ENCODE data around the gene KLHL40.

The KLHL40 gene

GRCh38 chr3:42685363-42685881 lies at the start of gene KLHL40:
KLHL40 (plus strand) TSS chr3:42685537; CDS start chr3:42685619, 82 bp downstream.
- no peak for DNase-seq (ENCODE audit: low read depth)

GRCh38 chr3:42637001-42637400 lies 48.3 kb upstream of the KLHL40 start:
- no peak for DNase-seq (ENCODE audit: low read depth)

- no peak for DNase-seq (ENCODE audit: low read depth)
Measured at GRCh38 chr3:42638339-42638842, 46.9 kb upstream of the KLHL40 start.

GRCh38 chr3:42639192-42639591 lies 46.1 kb upstream of the KLHL40 start:
- no peak for DNase-seq (ENCODE audit: low read depth)

- DNase-seq (ENCODE audit: low read depth), result no peak
Measured at GRCh38 chr3:42640129-42640528, 45.2 kb upstream of the KLHL40 start.

- DNase-seq (ENCODE audit: low read depth), result no peak
Measured at GRCh38 chr3:42640771-42641370, 44.5 kb upstream of the KLHL40 start.

- DNase-seq (ENCODE audit: low read depth), result no peak
Measured at GRCh38 chr3:42647821-42648459, 37.4 kb upstream of the KLHL40 start.

GRCh38 chr3:42649006-42649405 lies 36.3 kb upstream of the KLHL40 start:
- no peak for DNase-seq (ENCODE audit: low read depth)

- no peak for DNase-seq (ENCODE audit: low read depth)
Measured at GRCh38 chr3:42649783-42650182, 35.6 kb upstream of the KLHL40 start.

- DNase-seq (ENCODE audit: low read depth), result no peak
Measured at GRCh38 chr3:42651248-42652091, 33.9 kb upstream of the KLHL40 start.

- no peak for DNase-seq (ENCODE audit: low read depth)
Measured at GRCh38 chr3:42652251-42652610, 33.1 kb upstream of the KLHL40 start.

- no peak for DNase-seq (ENCODE audit: low read depth)
Measured at GRCh38 chr3:42652611-42653302, 32.6 kb upstream of the KLHL40 start.

GRCh38 chr3:42653303-42653559 lies 32.1 kb upstream of the KLHL40 start:
- DNase-seq (ENCODE audit: low read depth), result no peak

GRCh38 chr3:42653560-42654330 lies 31.6 kb upstream of the KLHL40 start, which contains the start of gene ZBTB47:
ZBTB47 (plus strand) TSS chr3:42653697; CDS start chr3:42658356, 4,659 bp downstream.
- DNase-seq (ENCODE audit: low read depth), result no peak

GRCh38 chr3:42654331-42655201 lies 30.8 kb upstream of the KLHL40 start:
- DNase-seq (ENCODE audit: low read depth), result no peak

- DNase-seq (ENCODE audit: low read depth), result no peak
Measured at GRCh38 chr3:42655331-42655888, 29.9 kb upstream of the KLHL40 start.

- no peak for DNase-seq (ENCODE audit: low read depth)
Measured at GRCh38 chr3:42655980-42656679, 29.2 kb upstream of the KLHL40 start.

GRCh38 chr3:42656680-42657610 lies 28.4 kb upstream of the KLHL40 start:
- no peak for DNase-seq (ENCODE audit: low read depth)

Data from activated T-cell treated with anti-CD3 and anti-CD28 coated beads for 48 hours (primary cell).